BJ (cell line): Measurements from ENCODE around the gene SLC37A3. TPM values are rescaled to one million over a fixed set of nuclear protein-coding genes. Genes with fewer than 3 reads are reported as not detected.

Source experiments
- CTCF ChIA-PET: fragments of 350-600 bp; formaldehyde crosslinking; extraction: SDS; loops from one replicate; lab custom pipeline; 2021; ENCODE audit warnings: antibody characterized with exemption, inconsistent platforms; lab: Yijun Ruan, JAX
- POLR2A ChIA-PET: fragments of 300-600 bp; sonication (Branson Sonifier 250); formaldehyde crosslinking; extraction: SDS; loops from one replicate; lab custom pipeline; 2021; ENCODE audit warnings: antibody characterized with exemption; lab: Charles Lee
- DNase-seq: peaks from one replicate; pipeline ENCODE4 v3.0.0-alpha.2; 2011; ENCODE audit warnings: low read depth
- H3K27me3 ChIP-seq: 2 replicates; pipeline ENCODE4 v1.6.0; 2011; ENCODE audit warnings: low read length; ENCODE audit not compliant: control insufficient read depth, insufficient read depth
- H3K36me3 ChIP-seq: 2 replicates; pipeline ENCODE4 v1.5.1; 2011; ENCODE audit warnings: low read length; ENCODE audit not compliant: control insufficient read depth, insufficient read depth
- H3K4me3 ChIP-seq: 2 replicates; pipeline ENCODE4 v1.5.1; 2011; ENCODE audit warnings: low read depth, mild to moderate bottlenecking, control low read depth, low read length
- polyA plus RNA-seq: library from polyadenylated mRNA; depleted of rRNA; stranded (reverse); fragments of >200 nt; gene quantifications from 2 replicates; pipeline ENCODE4 v1.2.3, GENCODE V29; 2011
- TF ChIP-seq, protein P1 (sequence below): IDR thresholded peaks from 2 replicates; pipeline ENCODE4 v1.5.1; 2011; ENCODE audit warnings: low read depth, mild to moderate bottlenecking, control low read depth, inconsistent platforms, low read length, moderate library complexity; ENCODE audit not compliant: insufficient read depth

Gene SLC37A3
- polyA plus RNA-seq, 1 experiment: 35.2 TPM

DNA sequence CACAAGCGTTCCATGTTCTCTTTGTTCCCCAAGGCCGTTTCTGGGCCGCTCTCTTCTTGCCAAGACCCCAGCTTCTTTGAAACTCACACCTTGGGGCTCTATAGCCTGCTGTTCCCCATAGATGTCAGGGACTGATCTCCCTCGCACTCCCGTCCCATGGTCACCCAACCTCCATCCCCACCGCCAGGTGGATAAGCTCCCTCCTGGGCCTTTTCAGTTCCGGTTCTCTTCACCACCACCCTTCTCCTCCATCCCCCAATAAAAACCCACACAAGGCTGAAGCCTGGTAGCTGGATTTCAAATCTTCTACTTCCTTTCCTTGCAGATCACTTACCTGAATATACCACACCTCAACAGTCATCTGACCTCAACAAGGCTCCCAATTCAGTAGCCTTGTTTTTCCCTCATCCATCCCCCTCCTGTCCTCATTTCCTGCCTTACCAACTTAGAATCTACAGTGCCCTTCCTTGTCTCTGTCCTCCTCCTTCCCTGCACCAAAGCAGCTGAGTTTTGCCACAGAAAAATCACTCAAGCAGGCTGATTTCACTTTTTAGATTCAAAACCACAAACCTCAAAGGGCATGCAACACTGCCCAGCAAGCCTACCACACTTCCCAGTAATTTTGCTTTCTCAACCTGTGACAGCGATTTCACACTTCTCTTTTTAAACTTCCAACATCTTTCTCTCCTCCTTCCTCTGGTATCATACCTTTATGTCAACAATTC lies 7.7 kb downstream of the SLC37A3 start:
- ChIA-PET POLR2A (no interaction called here), CTCF (no interaction called here)
- TF ChIP-seq, protein P1, sequence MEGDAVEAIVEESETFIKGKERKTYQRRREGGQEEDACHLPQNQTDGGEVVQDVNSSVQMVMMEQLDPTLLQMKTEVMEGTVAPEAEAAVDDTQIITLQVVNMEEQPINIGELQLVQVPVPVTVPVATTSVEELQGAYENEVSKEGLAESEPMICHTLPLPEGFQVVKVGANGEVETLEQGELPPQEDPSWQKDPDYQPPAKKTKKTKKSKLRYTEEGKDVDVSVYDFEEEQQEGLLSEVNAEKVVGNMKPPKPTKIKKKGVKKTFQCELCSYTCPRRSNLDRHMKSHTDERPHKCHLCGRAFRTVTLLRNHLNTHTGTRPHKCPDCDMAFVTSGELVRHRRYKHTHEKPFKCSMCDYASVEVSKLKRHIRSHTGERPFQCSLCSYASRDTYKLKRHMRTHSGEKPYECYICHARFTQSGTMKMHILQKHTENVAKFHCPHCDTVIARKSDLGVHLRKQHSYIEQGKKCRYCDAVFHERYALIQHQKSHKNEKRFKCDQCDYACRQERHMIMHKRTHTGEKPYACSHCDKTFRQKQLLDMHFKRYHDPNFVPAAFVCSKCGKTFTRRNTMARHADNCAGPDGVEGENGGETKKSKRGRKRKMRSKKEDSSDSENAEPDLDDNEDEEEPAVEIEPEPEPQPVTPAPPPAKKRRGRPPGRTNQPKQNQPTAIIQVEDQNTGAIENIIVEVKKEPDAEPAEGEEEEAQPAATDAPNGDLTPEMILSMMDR: no peak
- Histone ChIP-seq H3K36me3 (no peaks in the 10 kb centered on the region), H3K4me3 (no peak overlapping the region), H3K27me3 (peaks cover 4% of the 10 kb centered on the region; the same call in 1 of the 2 replicates)
- no peak for DNase-seq

DNA sequence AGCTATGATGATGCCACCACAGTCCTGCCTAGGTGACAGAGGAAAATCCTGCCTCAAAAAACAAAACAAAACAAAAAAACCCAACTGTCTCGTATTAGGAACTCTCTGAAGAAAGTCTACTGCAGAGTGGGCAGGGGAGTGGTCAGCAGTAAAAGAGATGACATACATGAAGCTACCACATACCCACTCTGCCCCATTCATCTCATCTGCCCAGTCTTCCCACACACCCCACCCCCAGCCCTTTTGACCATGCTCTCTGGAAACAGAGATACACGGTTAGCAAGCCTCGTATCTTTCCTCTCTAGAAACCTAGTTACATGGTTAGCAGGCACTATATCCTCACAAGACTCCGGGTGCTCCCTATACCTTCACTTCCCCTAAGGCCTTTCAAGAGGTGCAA lies 8.3 kb downstream of the SLC37A3 start:
- TF ChIP-seq, protein P1: no peak
- DNase-seq: no peak
- H3K27me3 ChIP-seq: peaks cover 4% of the 10 kb centered on the region; the same call in 1 of the 2 replicates
- H3K4me3 ChIP-seq: no peak overlapping the region
- ChIA-PET POLR2A (no interaction called here), CTCF (no interaction called here)
- no peaks in the 10 kb centered on the region for H3K36me3 ChIP-seq

GRCh38 chr7:140389445-140389844 lies 8.9 kb downstream of the SLC37A3 start:
- H3K27me3 ChIP-seq: peaks cover 4% of the 10 kb centered on the region; the same call in 1 of the 2 replicates
- ChIA-PET CTCF (interaction anchor here (0.7 kb wide), 1 partner anchor 264 kb away, joined by 3 read pairs; no protein-coding TSS in a partner anchor), POLR2A (no interaction called here)
- H3K4me3 ChIP-seq: no peak overlapping the region
- H3K36me3 ChIP-seq: no peaks in the 10 kb centered on the region
- DNase-seq: no peak
- TF ChIP-seq, protein P1: no peak

DNA sequence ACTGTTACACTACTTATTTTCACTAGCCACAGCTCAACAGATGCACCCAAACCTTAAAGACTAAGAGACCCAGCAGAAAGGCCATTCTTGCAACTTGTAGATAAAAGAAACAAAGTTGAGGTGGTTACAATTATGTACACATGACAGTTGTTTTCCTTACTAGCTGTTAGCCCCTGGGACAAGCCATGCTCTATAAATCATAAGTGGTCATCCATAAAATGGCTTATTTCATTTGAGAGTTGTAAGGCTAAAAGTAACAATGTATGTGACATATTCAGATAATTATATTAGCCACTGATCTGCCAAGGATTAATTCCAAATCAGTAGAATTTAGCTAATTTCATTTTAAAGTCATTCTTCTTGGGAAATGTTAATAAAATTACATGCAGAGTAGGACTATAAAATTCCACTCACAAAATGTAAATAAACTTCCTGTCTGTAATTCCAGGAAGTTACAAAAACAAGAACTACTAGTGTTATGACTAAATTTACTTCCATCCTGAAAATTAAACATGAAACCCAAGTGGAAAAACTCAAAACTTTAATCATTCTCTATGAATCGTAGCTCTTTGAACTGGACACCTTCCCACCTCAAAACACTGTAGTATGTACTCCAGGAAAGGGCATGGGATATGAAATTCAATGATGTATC lies 13.3 kb downstream of the SLC37A3 start:
- DNase-seq: no peak
- Histone ChIP-seq H3K36me3 (peaks cover 6% of the 10 kb centered on the region), H3K27me3 (no peaks in the 10 kb centered on the region), H3K4me3 (no peak overlapping the region)
- TF ChIP-seq, protein P1: no peak
- ChIA-PET POLR2A (interaction anchor here (0.5 kb wide), 1 partner anchor 460 kb away, joined by 9 read pairs; no protein-coding TSS in a partner anchor), CTCF (interaction anchor here (1.3 to 1.8 kb wide), 3 partner anchors 9 to 13 kb away, joined by 4 to 5 read pairs (median 5); no protein-coding TSS in a partner anchor)
